ENCODE measurements around the gene MRS2.

Gene MRS2

GRCh38 chr6:24426729-24427446, 24.2 kb downstream of the MRS2 start:
- no peak for DNase-seq (ENCODE audit: low read depth, low spot score)
- no peak overlapping the region for H3K27ac ChIP-seq

GRCh38 chr6:24428615-24429014, 25.9 kb downstream of the MRS2 start:
- H3K27ac ChIP-seq, result peak overlapping the region; percentile 73
- peak; percentile 29 for DNase-seq (ENCODE audit: low read depth, low spot score)

GRCh38 chr6:24429146-24429545, 26.4 kb downstream of the MRS2 start:
- no peak for DNase-seq (ENCODE audit: low read depth, low spot score)
- H3K27ac ChIP-seq, result peak overlapping the region; percentile 73

GRCh38 chr6:24430086-24430485, 27.4 kb downstream of the MRS2 start:
- no peak overlapping the region for H3K27ac ChIP-seq
- DNase-seq (ENCODE audit: low read depth, low spot score), result no peak

DNA sequence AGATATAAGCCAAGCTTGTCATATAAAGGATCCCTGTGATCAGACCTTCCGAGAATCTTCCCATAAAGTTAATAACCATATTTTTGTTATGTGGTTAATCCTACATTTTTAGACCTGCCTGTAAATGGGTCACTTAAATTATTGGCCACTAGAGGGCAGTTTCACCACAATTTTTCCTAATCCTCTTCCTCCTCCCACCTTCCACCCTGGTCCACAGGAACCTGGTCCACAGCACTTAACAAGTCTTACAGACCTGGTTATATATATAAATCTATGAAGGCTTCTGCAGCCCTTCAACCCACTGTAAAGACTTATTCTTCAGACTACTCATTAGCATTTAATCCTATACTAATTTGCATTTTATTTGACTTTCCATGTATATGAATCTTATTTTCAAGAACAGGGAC, 28.3 kb downstream of the MRS2 start:
- no peak overlapping the region for H3K27ac ChIP-seq
- DNase-seq (ENCODE audit: low read depth, low spot score), result no peak

- no peak overlapping the region for H3K27ac ChIP-seq
- DNase-seq (ENCODE audit: low read depth, low spot score), result no peak
Measured at GRCh38 chr6:24432611-24433010, 29.9 kb downstream of the MRS2 start.

DNA sequence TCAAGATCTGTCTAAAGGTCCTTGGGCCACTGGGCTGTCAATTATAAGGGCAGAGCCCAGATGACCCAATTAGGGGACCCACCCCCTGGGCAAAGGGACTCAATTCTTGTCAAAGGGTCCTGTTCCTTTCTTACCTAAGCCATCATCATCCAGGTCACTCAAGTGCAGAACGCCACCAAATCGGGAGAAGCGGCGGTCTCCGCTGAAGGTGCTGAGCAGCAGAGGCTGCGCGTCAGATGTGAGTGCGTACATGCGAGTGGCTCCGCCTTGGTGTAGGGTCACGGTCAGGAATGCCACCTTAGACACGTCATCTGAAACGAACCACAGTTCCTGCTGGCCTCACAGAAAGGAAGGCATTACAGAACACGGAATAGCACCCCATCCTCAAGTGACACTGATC, 34.2 kb downstream of the MRS2 start:
- DNase-seq (ENCODE audit: low read depth, low spot score), result no peak

GRCh38 chr6:24439858-24440539, 37.3 kb downstream of the MRS2 start:
- H3K27ac ChIP-seq, result no peak overlapping the region
- DNase-seq (ENCODE audit: low read depth, low spot score), result no peak

More for the DNA sequence above, 34.2 kb downstream of the MRS2 start:
- no peak overlapping the region for H3K27ac ChIP-seq

- no peak overlapping the region for H3K27ac ChIP-seq
- DNase-seq (ENCODE audit: low read depth, low spot score), result no peak
Measured at GRCh38 chr6:24440897-24441598, 38.3 kb downstream of the MRS2 start.

- no peak for DNase-seq (ENCODE audit: low read depth, low spot score)
- H3K27ac ChIP-seq, result no peak overlapping the region
Measured at GRCh38 chr6:24441599-24441904, 38.8 kb downstream of the MRS2 start.

DNA sequence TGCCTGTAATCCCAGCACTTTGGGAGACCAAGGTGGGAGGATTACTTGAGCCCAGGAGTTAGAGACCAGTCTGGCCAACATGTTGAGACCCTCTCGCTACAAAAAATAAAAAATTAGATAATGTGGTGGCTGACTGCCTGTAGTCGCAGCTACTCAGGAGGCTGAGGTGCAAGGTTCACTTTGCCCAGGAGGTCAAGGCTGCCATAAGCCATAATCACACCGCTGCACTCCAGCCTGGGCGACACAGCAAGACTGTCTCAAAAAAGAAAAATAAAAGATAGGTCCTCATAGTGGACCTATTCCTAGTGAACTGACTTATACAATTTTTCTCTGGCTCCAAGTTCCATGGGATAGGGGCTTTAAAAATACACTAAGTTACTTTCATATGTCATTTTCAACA, 41.9 kb downstream of the MRS2 start:
- no peak overlapping the region for H3K27ac ChIP-seq
- DNase-seq (ENCODE audit: low read depth, low spot score), result no peak

DNA sequence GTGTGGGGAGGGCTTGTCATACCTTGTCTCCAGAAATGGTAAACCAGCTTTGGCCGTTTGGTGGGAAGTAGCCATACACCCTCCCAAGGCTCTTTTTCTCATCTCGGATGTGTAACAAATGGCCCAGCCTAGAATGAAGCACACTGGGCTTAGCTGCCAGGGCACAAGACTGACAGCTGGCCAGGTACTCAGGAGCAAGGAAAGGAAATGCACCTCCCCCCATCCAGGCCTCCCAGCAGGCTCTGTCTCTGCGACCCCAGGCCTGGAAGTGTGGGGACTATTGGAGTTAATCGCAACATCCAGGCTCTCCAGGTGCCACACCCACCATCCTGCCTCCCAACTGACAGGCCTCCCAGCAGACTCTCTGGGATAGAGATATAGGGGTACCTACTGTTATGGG, 43.0 kb downstream of the MRS2 start:
- H3K27ac ChIP-seq, result no peak overlapping the region
- no peak for DNase-seq (ENCODE audit: low read depth, low spot score)

GRCh38 chr6:24446670-24447069, 43.9 kb downstream of the MRS2 start:
- no peak for DNase-seq (ENCODE audit: low read depth, low spot score)
- no peak overlapping the region for H3K27ac ChIP-seq

DNA sequence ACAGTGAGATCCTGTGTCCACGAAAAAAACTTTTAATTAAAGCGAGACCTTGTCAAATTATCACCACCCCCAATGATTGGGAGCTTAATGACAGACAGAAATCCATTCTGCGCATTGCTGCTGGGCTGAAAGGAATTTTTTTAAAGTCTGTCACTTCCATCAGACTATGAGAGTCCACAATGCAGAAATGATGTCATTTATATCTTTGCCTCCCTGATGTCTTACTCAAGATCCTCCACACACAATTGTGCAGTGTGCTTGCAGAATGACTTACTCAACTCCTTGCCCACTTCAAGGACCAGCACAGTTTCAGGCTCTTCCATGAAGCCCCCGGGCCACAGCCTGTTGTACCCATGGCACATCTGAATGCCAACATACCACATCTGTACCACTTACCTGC, 45.7 kb downstream of the MRS2 start:
- peak overlapping the region; percentile 48 for H3K27ac ChIP-seq
- DNase-seq (ENCODE audit: low read depth, low spot score), result no peak

DNA sequence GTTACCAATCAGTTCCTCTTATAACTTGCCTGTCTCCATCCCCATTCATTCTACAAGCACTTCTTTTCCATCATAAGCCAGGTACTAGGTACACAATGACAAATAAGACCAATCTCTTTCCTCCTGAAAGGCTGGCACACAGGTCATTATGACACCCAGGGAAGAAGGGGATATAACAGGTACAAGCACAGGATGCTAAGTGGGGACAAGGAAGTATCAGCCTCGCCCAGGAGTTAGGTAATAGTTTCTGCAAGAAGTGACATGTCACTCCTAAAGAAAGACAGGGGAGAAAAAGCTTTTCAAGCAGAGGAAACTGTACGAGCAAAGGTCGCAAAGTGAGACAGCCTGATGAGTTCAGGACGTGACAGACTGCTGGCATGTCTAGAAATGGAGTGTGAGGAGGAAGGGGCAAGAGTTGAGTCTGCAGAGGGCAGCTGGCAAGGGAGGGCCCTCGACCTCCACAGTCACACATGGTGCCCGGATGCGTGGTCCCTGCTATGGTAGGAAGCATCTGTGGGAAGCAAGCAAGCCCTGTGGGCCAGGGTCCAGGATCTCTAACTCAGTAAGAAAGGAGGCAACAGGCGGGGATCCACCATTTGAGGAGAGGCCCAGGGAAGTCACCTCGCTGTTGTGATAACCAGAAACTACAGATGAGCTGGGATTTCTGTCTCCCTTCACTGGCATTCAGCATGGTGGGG, 46.2 kb downstream of the MRS2 start:
- DNase-seq (ENCODE audit: low read depth, low spot score), result peak; percentile 26
- H3K27ac ChIP-seq, result peak overlapping the region; percentile 48

DNA sequence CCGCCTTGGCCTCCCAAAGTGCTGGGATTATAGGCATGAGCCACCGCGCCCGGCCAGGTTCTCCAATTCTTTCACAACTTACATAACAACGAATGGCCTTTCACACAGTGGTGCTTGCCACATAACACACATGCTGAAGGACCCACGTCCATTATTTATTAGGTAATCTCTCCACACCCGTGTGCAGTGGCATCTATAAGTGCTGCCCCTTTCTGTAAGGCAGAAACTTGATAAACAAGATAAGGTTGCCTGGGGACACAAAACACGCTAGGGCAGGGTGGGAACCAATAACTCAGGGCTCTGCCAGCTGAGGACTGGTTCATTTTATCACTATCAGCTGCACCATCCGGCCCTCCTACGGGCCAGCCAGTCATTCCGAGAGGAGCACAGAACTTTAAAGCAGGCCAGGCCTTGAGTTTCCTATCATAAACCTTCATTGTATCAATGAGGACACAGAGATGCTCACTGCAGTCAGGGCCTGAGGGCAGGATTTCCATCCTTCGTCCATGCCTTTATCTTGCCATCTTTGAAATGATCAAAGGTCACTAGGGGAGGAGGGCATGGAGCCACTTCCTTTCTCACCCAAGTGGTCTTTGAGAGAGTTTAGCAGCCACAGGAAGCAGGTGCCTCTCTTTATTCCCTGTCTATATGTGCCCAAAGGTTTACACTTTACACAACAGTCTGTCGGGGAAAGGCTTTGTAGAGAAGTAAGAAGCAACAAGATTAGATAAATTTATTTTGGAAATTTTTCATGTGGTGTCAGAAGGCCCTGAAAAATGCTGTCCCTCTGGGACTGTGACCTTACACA, 49.0 kb downstream of the MRS2 start:
- no peak for DNase-seq (ENCODE audit: low read depth, low spot score)

DNA sequence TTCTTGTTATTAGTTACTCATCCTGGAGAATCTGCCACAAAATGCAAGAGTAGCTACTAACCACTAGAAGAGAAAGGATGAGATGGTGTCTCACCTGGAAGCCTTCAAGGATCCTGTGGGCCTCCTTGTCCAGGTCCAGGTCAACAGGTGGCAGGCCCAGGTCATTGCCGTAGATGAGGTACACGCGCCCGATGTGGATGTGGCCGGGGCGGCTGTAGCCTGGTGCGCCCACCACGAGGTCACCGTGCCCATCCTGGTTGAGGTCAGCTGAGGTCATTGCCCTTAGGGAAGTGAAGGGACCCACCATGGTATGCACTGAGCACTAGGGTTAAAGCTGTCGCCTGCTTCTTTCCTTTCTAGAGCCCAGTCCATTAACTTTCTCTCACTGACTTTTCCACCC, 51.2 kb downstream of the MRS2 start:
- DNase-seq (ENCODE audit: low read depth, low spot score), result no peak
- H3K27ac ChIP-seq, result no peak overlapping the region

More for the DNA sequence above, 49.0 kb downstream of the MRS2 start:
- H3K27ac ChIP-seq, result no peak overlapping the region

GRCh38 chr6:24454452-24454851, 51.7 kb downstream of the MRS2 start:
- H3K27ac ChIP-seq, result no peak overlapping the region
- DNase-seq (ENCODE audit: low read depth, low spot score), result no peak

GRCh38 chr6:24455061-24455460, 52.3 kb downstream of the MRS2 start:
- DNase-seq (ENCODE audit: low read depth, low spot score), result no peak
- no peak overlapping the region for H3K27ac ChIP-seq

- peak; percentile 20 for DNase-seq (ENCODE audit: low read depth, low spot score)
- H3K27ac ChIP-seq, result peak overlapping the region; percentile 13
Measured at GRCh38 chr6:24458134-24458533, 55.4 kb downstream of the MRS2 start.
